ENCODE data around the gene SNRPD1. TPM values are rescaled to one million over a fixed set of nuclear protein-coding genes. Genes with fewer than 3 reads are reported as not detected.

Gene SNRPD1

DNA sequence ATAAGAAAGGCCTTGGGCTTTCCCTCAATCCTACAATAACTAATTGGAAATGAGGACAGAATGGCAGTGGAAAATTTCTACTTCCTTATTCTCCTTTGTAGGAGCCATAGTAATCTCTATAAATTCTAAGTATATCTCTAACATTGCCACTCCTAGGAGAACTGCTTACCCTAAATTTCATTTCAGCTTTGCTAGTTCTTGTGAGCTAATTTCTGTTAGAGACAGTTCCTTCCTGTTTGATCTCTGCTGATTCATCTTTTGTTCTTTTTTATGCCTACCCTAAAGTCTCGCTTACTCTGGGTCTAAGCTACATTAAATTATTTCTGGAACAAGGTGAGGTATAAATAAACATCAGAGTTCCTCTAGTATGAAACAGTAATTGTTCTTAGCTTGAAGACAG, 66.7 kb downstream of the SNRPD1 start:
- Histone ChIP-seq H3K36me3 (ENCODE audit: insufficient read depth, low read length) (no peaks in the 10 kb centered on the region), H3K4me1 (ENCODE audit: control insufficient read depth, insufficient read depth, low read length) (peaks cover 5% of the 10 kb centered on the region), H3K9me3 (replicated peaks; ENCODE audit: low read length) (no peaks in the 10 kb centered on the region), H3K9ac (ENCODE audit: low read depth, low read length) (no peak overlapping the region), H3K27me3 (ENCODE audit: control insufficient read depth, insufficient read depth, low read length) (no peaks in the 10 kb centered on the region), H3K4me2 (ENCODE audit: low read length) (no peak overlapping the region), H3K4me3 (ENCODE audit: low read length) (no peak overlapping the region)

- Histone ChIP-seq H3K9me3 (replicated peaks; ENCODE audit: low read length) (no peaks in the 10 kb centered on the region), H3K4me3 (ENCODE audit: low read length) (no peak overlapping the region), H3K4me1 (ENCODE audit: control insufficient read depth, insufficient read depth, low read length) (peaks cover 5% of the 10 kb centered on the region), H3K9ac (ENCODE audit: low read depth, low read length) (no peak overlapping the region), H3K27me3 (ENCODE audit: control insufficient read depth, insufficient read depth, low read length) (no peaks in the 10 kb centered on the region), H3K4me2 (ENCODE audit: low read length) (no peak overlapping the region), H3K36me3 (ENCODE audit: insufficient read depth, low read length) (no peaks in the 10 kb centered on the region)
Measured at GRCh38 chr18:21680161-21680560, 68.0 kb downstream of the SNRPD1 start.

- Histone ChIP-seq H3K9me3 (replicated peaks; ENCODE audit: low read length) (no peaks in the 10 kb centered on the region), H3K9ac (ENCODE audit: low read depth, low read length) (peak overlapping the region; percentile 13)
Measured at GRCh38 chr18:21682371-21683051, 70.4 kb downstream of the SNRPD1 start.

More at GRCh38 chr18:21682371-21683051, 70.4 kb downstream of the SNRPD1 start:
- Histone ChIP-seq H3K4me2 (ENCODE audit: low read length) (peak overlapping the region; percentile 73), H3K4me3 (ENCODE audit: low read length) (peak overlapping the region; percentile 40), H3K36me3 (ENCODE audit: insufficient read depth, low read length) (no peaks in the 10 kb centered on the region), H3K4me1 (ENCODE audit: control insufficient read depth, insufficient read depth, low read length) (no peaks in the 10 kb centered on the region), H3K27me3 (ENCODE audit: control insufficient read depth, insufficient read depth, low read length) (no peaks in the 10 kb centered on the region)

Small RNA genes lying within 50 kb of the gene (small RNA-seq; reads per million reads assigned to genes)
- not detected for gene MIR320C1

Measured in skeletal muscle satellite cell (primary cell).